Fibroblast of the aortic adventitia (primary cell): ENCODE results near the gene GZMM. TPM values are rescaled to one million over a fixed set of nuclear protein-coding genes. Genes with fewer than 3 reads are reported as not detected.

Source experiments
- DNase-seq: peaks from one replicate; pipeline ENCODE4 v3.0.0-alpha.2; 2010; ENCODE audit warnings: low read depth
- H3K4me3 ChIP-seq: 2 replicates; pipeline ENCODE4 v1.5.1; 2011; ENCODE audit warnings: low read depth, mild to moderate bottlenecking, control low read depth, low read length, moderate library complexity
- total RNA-seq: library from RNA; depleted of rRNA; stranded (reverse); fragments of >200 nt; gene quantifications from 2 replicates; pipeline ENCODE4 v1.2.3, GENCODE V29; 2012; ENCODE audit warnings: low replicate concordance
- TF ChIP-seq, protein P1 (sequence below): IDR thresholded peaks from 2 replicates; pipeline ENCODE4 v1.5.1; 2011; ENCODE audit warnings: mild to moderate bottlenecking, low read length, control low read depth, inconsistent platforms; ENCODE audit not compliant: insufficient read depth

Gene GZMM
- total RNA-seq, 1 donor, result not detected

DNA sequence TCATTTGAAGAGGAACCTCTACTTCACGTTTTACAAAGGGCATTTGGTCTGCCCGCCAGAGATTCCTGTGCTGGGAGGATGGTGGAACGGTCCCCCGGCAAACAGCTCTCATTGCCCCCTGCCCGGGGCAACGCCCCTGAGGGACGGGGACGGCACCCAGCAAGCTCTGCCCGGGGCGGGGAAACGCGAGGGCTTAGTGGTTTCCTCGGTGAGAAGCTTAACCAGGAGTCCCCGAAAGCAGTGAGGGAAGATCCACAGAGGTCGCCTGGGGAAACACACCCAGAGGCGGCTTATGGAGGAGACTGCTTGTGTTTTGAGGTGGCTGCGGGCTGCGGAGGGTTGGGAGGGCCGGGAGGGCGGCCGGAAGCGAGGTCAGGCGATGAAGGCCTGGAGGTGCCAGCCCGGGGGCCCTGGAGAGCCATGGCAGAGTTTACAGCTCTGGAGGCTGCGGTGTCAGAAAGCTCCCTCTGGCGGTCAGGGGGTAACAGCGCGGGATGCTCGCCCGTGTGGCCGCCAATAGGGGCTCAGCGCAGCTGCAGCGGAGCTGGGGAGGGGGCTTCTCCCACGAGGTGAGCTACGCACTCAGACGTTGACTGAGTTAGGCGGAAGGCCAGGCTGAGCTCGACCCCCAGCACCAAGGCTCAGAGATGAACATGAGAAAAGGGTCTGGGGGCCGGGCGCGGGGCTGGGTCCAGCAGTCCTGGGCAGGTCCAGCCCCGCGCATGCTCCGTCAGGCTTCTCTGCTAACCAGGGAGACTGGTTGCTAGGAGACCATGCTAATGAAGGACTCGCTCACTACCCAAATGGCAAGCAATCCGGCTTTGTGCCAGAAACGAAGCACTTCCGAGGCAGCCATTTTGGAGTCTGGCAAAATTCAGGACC is 37.2 kb upstream of the GZMM start:
- H3K4me3 ChIP-seq, result peak overlapping the region; percentile 94
- peak; percentile 100 for DNase-seq
- TF ChIP-seq, protein P1, sequence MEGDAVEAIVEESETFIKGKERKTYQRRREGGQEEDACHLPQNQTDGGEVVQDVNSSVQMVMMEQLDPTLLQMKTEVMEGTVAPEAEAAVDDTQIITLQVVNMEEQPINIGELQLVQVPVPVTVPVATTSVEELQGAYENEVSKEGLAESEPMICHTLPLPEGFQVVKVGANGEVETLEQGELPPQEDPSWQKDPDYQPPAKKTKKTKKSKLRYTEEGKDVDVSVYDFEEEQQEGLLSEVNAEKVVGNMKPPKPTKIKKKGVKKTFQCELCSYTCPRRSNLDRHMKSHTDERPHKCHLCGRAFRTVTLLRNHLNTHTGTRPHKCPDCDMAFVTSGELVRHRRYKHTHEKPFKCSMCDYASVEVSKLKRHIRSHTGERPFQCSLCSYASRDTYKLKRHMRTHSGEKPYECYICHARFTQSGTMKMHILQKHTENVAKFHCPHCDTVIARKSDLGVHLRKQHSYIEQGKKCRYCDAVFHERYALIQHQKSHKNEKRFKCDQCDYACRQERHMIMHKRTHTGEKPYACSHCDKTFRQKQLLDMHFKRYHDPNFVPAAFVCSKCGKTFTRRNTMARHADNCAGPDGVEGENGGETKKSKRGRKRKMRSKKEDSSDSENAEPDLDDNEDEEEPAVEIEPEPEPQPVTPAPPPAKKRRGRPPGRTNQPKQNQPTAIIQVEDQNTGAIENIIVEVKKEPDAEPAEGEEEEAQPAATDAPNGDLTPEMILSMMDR, result peak; percentile 99

DNA sequence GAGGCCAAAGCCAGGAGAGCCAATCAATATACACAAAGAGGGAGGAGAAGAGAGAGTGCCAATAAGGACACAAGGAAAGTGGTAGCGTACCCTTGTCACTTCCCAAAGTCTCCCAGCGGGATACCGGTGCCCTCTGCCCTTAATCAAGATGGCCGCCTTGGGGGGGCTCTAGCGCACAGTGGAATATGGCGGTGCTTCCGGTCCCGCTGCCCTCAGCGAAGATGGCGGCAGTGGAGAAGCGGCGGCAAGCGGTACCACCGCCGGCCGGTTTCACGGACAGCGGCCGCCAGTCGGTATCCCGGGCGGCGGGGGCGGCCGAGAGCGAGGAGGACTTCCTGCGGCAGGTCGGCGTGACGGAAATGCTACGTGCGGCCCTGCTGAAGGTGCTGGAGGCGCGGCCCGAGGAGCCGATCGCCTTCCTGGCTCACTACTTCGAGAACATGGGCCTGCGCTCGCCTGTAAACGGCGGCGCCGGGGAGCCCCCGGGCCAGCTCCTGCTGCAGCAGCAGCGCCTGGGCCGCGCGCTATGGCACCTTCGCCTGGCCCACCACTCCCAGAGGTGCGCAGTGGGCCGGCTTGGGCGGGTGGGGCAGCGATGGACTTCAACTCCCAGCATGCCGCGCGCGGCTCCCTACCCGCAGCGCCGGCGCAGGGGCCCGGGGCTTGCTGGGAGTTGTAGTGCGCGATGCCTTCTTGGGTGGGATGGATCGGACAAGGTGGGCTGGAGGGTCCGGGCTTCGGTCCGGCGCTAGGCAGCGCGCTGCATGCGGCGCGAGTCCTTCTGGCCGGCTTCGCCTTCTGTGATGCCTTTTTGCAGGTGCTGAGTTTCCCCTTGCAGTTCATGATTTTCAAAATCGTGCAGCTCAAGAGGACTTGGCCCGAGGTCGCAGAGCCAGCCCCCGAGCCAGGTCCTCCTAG is 36.3 kb upstream of the GZMM start, which contains the start of gene TPGS1:
TSS of gene TPGS1 (plus strand) at position 212 of the 918 bp plus-strand sequence. CDS start at position 222, 10 bp downstream.
- peak within 1 kb of the TSS; percentile 94 for H3K4me3 ChIP-seq
- DNase-seq, result peak; percentile 63
- TF ChIP-seq, protein P1, result no peak

DNA sequence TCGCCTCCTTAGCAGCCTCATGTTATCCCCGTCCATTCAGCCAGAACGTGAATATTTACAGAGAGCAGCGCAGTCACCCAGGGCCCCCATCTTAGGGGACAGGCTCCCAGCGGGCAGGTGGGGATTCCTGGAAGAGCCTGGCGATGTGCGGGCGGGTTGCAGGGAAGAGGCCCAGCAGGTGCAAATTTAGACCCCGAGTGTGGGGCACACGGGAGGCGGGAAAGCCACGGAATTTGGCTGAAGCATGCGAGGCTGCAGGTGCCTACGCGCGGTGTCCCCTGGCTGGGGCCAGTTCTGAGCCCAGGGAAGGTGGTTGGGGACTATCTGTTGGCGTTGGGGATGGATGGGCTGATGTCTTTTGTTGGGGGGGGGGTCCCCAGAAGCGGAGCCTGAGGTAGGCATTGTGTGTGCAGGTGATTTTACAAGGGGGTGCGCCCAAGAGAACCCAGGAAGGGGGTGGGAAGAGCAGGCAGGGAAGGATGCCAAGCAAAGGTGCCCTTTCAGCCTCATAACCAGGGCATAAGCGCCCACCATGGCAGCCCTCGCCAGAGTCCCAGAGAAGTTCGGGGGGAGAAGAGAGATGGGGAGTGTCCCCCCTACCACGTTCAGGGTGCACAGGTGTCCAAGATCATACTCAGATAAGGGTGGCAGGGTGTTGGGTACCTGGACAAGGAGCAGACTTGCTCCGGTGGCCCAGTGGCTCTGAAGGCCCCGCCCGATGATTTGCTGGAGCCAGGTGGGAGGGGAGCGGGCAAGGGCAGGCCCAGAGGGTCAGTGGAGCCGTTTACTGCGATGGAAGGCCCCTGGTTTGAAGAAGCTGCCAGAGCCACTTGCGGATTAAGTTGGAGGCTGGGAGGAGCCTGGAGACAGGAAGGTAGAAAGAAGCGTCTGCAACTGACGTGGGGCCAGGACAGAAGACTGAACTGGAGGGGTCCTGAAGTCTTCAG is 35.4 kb upstream of the GZMM start:
- TF ChIP-seq, protein P1, result no peak
- no peak for DNase-seq
- peak overlapping the region; percentile 94 for H3K4me3 ChIP-seq

DNA sequence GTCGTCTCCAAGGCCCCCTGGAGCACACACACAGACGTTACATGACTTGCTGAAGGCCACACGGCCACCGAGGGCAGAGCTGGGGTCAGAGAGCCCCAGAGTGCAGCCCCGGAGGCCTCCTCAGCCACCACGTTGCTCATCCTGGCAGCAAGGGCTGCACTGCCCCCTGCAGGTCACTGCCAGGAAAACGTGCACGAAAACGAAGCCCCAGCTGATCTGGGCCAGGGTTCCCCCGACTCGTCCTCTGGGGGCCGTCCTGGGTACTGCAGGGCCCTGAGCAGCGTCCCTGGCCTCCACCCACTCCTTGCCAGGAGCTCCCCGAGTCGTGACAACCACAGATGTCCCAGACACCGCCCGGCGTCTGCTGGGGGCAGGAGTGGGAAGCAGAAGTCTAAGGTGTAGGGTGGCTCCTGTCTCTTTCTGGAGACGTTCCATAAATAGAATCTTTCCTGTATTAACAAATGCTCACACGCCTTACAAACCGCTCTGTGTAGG is 33.2 kb upstream of the GZMM start:
- TF ChIP-seq, protein P1, result peak; percentile 94
- DNase-seq, result peak; percentile 76
- no peak overlapping the region for H3K4me3 ChIP-seq

DNA sequence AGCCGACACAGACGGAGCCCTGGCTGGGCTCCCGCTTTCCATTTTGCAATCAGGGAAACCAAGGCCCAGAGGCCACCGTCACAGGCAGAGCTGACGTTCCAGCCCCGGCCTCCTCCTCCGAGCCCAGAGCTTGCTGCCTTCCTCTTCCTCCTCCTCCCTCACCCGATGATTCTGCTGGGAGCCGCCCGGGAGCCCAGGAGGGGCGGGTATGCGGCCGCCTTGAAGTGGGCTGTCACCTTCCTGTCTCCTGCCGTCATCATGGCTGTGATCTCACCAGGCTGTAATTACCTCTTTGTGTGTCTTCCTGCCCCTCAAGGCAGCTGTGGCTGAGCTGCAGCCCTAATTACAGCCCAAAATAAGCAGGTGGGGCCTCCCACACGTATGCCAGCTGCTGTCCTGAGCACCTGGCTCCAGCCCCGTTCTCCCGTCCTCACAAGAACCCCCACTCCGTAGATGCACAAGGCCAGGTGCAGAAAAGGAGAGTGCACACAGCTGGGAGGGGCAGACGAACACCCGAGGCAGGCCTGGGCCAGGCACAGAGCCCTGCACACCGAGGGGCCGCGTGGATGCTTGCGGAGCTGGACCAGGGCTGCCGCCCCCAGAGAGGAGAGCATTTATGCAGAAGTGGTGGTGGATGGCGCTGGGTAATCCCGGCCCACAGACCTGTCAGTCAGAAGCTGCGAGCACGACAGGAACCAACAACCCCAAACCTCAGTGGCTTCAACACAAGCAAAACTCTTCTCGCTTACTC is 32.6 kb upstream of the GZMM start:
- DNase-seq, result no peak
- H3K4me3 ChIP-seq, result no peak overlapping the region
- TF ChIP-seq, protein P1, result no peak
